ENCODE measurements around the gene ALOX5.

- no peak for TF ChIP-seq CTCF (IDR thresholded peaks at IDR 0.05)
- TF ChIP-seq POLR2A (IDR thresholded peaks at IDR 0.05), result no peak
Observed at GRCh38 chr10:45410807-45411606, 37.0 kb downstream of the ALOX5 start.
